Measurements from ENCODE around the gene CCDC187.

- no peak for TF ChIP-seq CTCF (IDR thresholded peaks at IDR 0.05)
- TF ChIP-seq POLR2A (IDR thresholded peaks at IDR 0.05): no peak
Observed at GRCh38 chr9:136324501-136325300, 20.8 kb upstream of the CCDC187 start.
